Neural progenitor cell (in vitro differentiated cells): Measurements from ENCODE around the gene DOCK3.

Experiments
- CTCF ChIP-seq: fragments of 200-600 bp; sonication (generic); IDR thresholded peaks from 2 replicates; pipeline ENCODE4 v1.5.1; 2017; ENCODE audit warnings: antibody characterized with exemption, mild to moderate bottlenecking
- EZH2phosphoT487 ChIP-seq: fragments of 200-600 bp; sonication (generic); IDR thresholded peaks from 2 replicates; pipeline ENCODE4 v1.6.1; 2017; ENCODE audit warnings: antibody characterized with exemption

GRCh38 chr3:50848308-50848707, 173.6 kb downstream of the DOCK3 start:
- TF ChIP-seq CTCF (no peak), EZH2phosphoT487 (no peak)
